ENCODE results near the gene CARD10. TPM values are rescaled to one million over a fixed set of nuclear protein-coding genes. Genes with fewer than 3 reads are reported as not detected.
A peak's percentile ranks its signal among the peaks of the same experiment; 100 is the strongest.

The CARD10 gene
- total RNA-seq, 1 experiment from 2014 or later = 17.7 TPM

- no peak overlapping the region for H2AFZ ChIP-seq (ENCODE audit: low read length)
- H3K4me1 Mint-ChIP-seq = peaks cover 30 to 59% of the 10 kb centered on the region in 2 experiments
Measured at GRCh38 chr22:37484480-37485394, 34.5 kb downstream of the CARD10 start.

More at GRCh38 chr22:37484480-37485394, 34.5 kb downstream of the CARD10 start:
- Histone ChIP-seq H3K9me3 (ENCODE audit: control insufficient read depth, low read depth, low read length) (no peaks in the 10 kb centered on the region), H2BK120ac (ENCODE audit: low read depth, low read length, poor library complexity, severe bottlenecking) (no peak overlapping the region), H4K20me1 (ENCODE audit: control insufficient read depth, insufficient read depth, insufficient read length) (no peaks in the 10 kb centered on the region), H3K27ac (ENCODE audit: insufficient read length, low read depth, low read length) (no peak overlapping the region), H3K79me2 (ENCODE audit: insufficient read depth, low read length) (no peaks in the 10 kb centered on the region), H3K79me1 (ENCODE audit: insufficient read depth, low read depth, low read length, poor library complexity, severe bottlenecking) (no peaks in the 10 kb centered on the region), H3K23ac (ENCODE audit: insufficient read length, low read depth, low read length) (no peak overlapping the region), H2BK20ac (ENCODE audit: low read depth, low read length, poor library complexity, severe bottlenecking) (no peak overlapping the region), H2AK5ac (ENCODE audit: insufficient read length, low read length) (no peak overlapping the region), H3K14ac (ENCODE audit: insufficient read depth, low read length) (0 out of 2 replicates have a peak overlapping the region, but pooled peaks have one; percentile 50), H2BK5ac (ENCODE audit: insufficient read length, low read length) (no peak overlapping the region), H3K27me3 (ENCODE audit: insufficient read depth, low read length) (no peaks in the 10 kb centered on the region), H3K9ac (ENCODE audit: extremely low read depth, insufficient read length, low read length) (no peak overlapping the region), H3K56ac (ENCODE audit: insufficient read length, low read depth, low read length) (no peak overlapping the region), H4K8ac (replicated peaks; ENCODE audit: insufficient read length, low read depth, low read length) (no peak overlapping the region), H3K4me2 (ENCODE audit: insufficient read depth, insufficient read length, low read length) (no peak overlapping the region), H3T11ph (ENCODE audit: low read length) (no peak overlapping the region), H2BK12ac (ENCODE audit: insufficient read length, low read depth, low read length) (no peak overlapping the region), H4K5ac (ENCODE audit: insufficient read length, low read depth, low read length) (no peak overlapping the region), H3K4me1 (ENCODE audit: insufficient read depth, low read length) (peaks cover 20% of the 10 kb centered on the region; the same call in 1 of the 2 replicates), H3K23me2 (ENCODE audit: insufficient read length, low read depth, low read length, poor library complexity, severe bottlenecking) (peaks cover 4% of the 10 kb centered on the region), H4K91ac (ENCODE audit: insufficient read length, low read depth, low read length) (no peak overlapping the region), H3K18ac (ENCODE audit: insufficient read length, low read depth, low read length) (no peak overlapping the region), H3K4ac (ENCODE audit: low read depth, low read length) (no peak overlapping the region), H2BK15ac (ENCODE audit: low read depth, low read length) (no peak overlapping the region)
- H3K27ac Mint-ChIP-seq = no peak overlapping the region
- H3K27me3 Mint-ChIP-seq (ENCODE audit: low read depth) = peaks cover 21% of the 10 kb centered on the region
- peak overlapping the region in 1 of 2 experiments; percentile 22; a peak in 1 of 5 replicates for H3K4me3 Mint-ChIP-seq
- no peak for TF ChIP-seq CTCF (conservative IDR thresholded peaks at IDR 0.05)
- WGBS (ENCODE audit: extremely low coverage, insufficient read length, low lambda C conversion rate) = no CpG with 5 or more reads among the region's 39 CpGs
- H3K36me3 Mint-ChIP-seq (ENCODE audit: insufficient read depth in 1 of 3, low read depth in 3 of 3) = peaks cover 0 to 3% (median 0%) of the 10 kb centered on the region in 3 experiments; a peak in 1 of 7 replicates
- DNase-seq = no peak
- no peaks in the 10 kb centered on the region for H3K9me3 Mint-ChIP-seq
